Activated naive CD4-positive, alpha-beta T cell treated with anti-CD3 and anti-CD28 coated beads for 36 hours (primary cell): Measurements from ENCODE around the gene ULK4. TPM values are rescaled to one million over a fixed set of nuclear protein-coding genes. Genes with fewer than 3 reads are reported as not detected.

Experiments
- CTCF ChIA-PET: fragments of 350-600 bp; sonication (Branson Sonifier 250); formaldehyde crosslinking; loops from one replicate; lab custom pipeline; 2021; ENCODE audit warnings: antibody characterized with exemption; lab: Charles Lee
- DNase-seq: peaks from one replicate; pipeline ENCODE4 v3.0.0-alpha.2; 2020
- H3K27ac Mint-ChIP-seq: one replicate; pipeline ENCODE4 v1.8.0; 2021; ENCODE audit warnings: mild to moderate bottlenecking, mixed read lengths
- H3K27me3 Mint-ChIP-seq: one replicate; pipeline ENCODE4 v1.8.0; 2021; ENCODE audit warnings: low read depth, mixed read lengths
- H3K36me3 Mint-ChIP-seq: one replicate; pipeline ENCODE4 v1.8.0; 2021; ENCODE audit warnings: low read depth, mixed read lengths
- H3K4me1 Mint-ChIP-seq: one replicate; pipeline ENCODE4 v1.8.0; 2021; ENCODE audit warnings: low read depth, mixed read lengths
- H3K4me3 Mint-ChIP-seq: one replicate; pipeline ENCODE4 v1.8.0; 2021; ENCODE audit warnings: mild to moderate bottlenecking, moderate library complexity, mixed read lengths
- H3K9me3 Mint-ChIP-seq: one replicate; pipeline ENCODE4 v1.8.0; 2021; ENCODE audit warnings: mixed read lengths
- intact Hi-C: fragments of 100-400 bp; cut with micrococcal nuclease; formaldehyde crosslinking; loops from one replicate; pipeline ENCODE4 v1.15.1; 2023
- total RNA-seq, 2 experiments: library from RNA; stranded (reverse); gene quantifications; one replicate each; pipeline ENCODE4 v1.2.3, GENCODE V29; 2021

ULK4 gene
- total RNA-seq, 2 experiments from 2014 or later, result 8.5 to 9.1 TPM

- CTCF ChIA-PET, result no interaction called here
- intact Hi-C loops, result no loop called here
- no peak for DNase-seq
- Mint-ChIP-seq H3K27me3 (no peaks in the 10 kb centered on the region), H3K4me3 (no peak overlapping the region), H3K4me1 (peaks cover 5% of the 10 kb centered on the region), H3K36me3 (peaks cover 13% of the 10 kb centered on the region), H3K27ac (no peak overlapping the region), H3K9me3 (peaks cover 28% of the 10 kb centered on the region)
Observed at GRCh38 chr3:41508063-41508696, 453.7 kb downstream of the ULK4 start.

GRCh38 chr3:41507336-41508062, 454.4 kb downstream of the ULK4 start:
- H3K27ac Mint-ChIP-seq, result no peak overlapping the region
- intact Hi-C loops, result no loop called here

GRCh38 chr3:41503998-41504623, 457.8 kb downstream of the ULK4 start:
- CTCF ChIA-PET, result interaction anchor here (0.6 kb wide), 1 partner anchor 1070 kb away, joined by 3 read pairs; no protein-coding TSS in a partner anchor

More at GRCh38 chr3:41507336-41508062, 454.4 kb downstream of the ULK4 start:
- Mint-ChIP-seq H3K9me3 (peaks cover 26% of the 10 kb centered on the region), H3K4me1 (peaks cover 5% of the 10 kb centered on the region), H3K4me3 (no peak overlapping the region), H3K36me3 (peaks cover 8% of the 10 kb centered on the region), H3K27me3 (no peaks in the 10 kb centered on the region)
- CTCF ChIA-PET, result interaction anchor here (0.7 kb wide), 1 partner anchor 1024 kb away, joined by 3 read pairs; no protein-coding TSS in a partner anchor
- no peak for DNase-seq

GRCh38 chr3:41502481-41502880, 459.4 kb downstream of the ULK4 start:
- no peaks in the 10 kb centered on the region for H3K27me3 Mint-ChIP-seq
- H3K27ac Mint-ChIP-seq, result no peak overlapping the region
- peaks cover 2% of the 10 kb centered on the region for H3K36me3 Mint-ChIP-seq
- intact Hi-C loops, result no loop called here
- DNase-seq, result no peak
- no peak overlapping the region for H3K4me3 Mint-ChIP-seq
- H3K9me3 Mint-ChIP-seq, result no peaks in the 10 kb centered on the region
- CTCF ChIA-PET, result no interaction called here
- peaks cover 5% of the 10 kb centered on the region for H3K4me1 Mint-ChIP-seq

More at GRCh38 chr3:41503998-41504623, 457.8 kb downstream of the ULK4 start:
- H3K4me3 Mint-ChIP-seq, result no peak overlapping the region
- intact Hi-C loops, result no loop called here
- H3K27ac Mint-ChIP-seq, result no peak overlapping the region
- H3K36me3 Mint-ChIP-seq, result peaks cover 7% of the 10 kb centered on the region
- no peak for DNase-seq
- peaks cover 10% of the 10 kb centered on the region for H3K9me3 Mint-ChIP-seq
- H3K27me3 Mint-ChIP-seq, result no peaks in the 10 kb centered on the region
- peaks cover 5% of the 10 kb centered on the region for H3K4me1 Mint-ChIP-seq

GRCh38 chr3:41502023-41502422, 459.9 kb downstream of the ULK4 start:
- DNase-seq, result no peak
- CTCF ChIA-PET, result no interaction called here
- Mint-ChIP-seq H3K36me3 (peaks cover 3% of the 10 kb centered on the region), H3K9me3 (no peaks in the 10 kb centered on the region), H3K27ac (no peak overlapping the region), H3K4me3 (no peak overlapping the region), H3K4me1 (peaks cover 5% of the 10 kb centered on the region), H3K27me3 (no peaks in the 10 kb centered on the region)
- intact Hi-C loops, result no loop called here

GRCh38 chr3:41498847-41499246, 463.1 kb downstream of the ULK4 start:
- Mint-ChIP-seq H3K27ac (no peak overlapping the region), H3K9me3 (no peaks in the 10 kb centered on the region), H3K27me3 (no peaks in the 10 kb centered on the region), H3K36me3 (peaks cover 5% of the 10 kb centered on the region), H3K4me3 (no peak overlapping the region), H3K4me1 (no peaks in the 10 kb centered on the region)
- no peak for DNase-seq
- CTCF ChIA-PET, result interaction anchor here (0.7 kb wide), 1 partner anchor 16 kb away, joined by 3 read pairs; no protein-coding TSS in a partner anchor
- intact Hi-C loops, result no loop called here

- intact Hi-C loops, result no loop called here
- Mint-ChIP-seq H3K27ac (no peak overlapping the region), H3K4me3 (no peak overlapping the region), H3K4me1 (no peaks in the 10 kb centered on the region), H3K36me3 (peaks cover 1% of the 10 kb centered on the region), H3K9me3 (peaks cover 2% of the 10 kb centered on the region), H3K27me3 (no peaks in the 10 kb centered on the region)
- DNase-seq, result no peak
- CTCF ChIA-PET, result no interaction called here
Observed at GRCh38 chr3:41490360-41490759, 471.5 kb downstream of the ULK4 start.

- Mint-ChIP-seq H3K4me1 (no peaks in the 10 kb centered on the region), H3K36me3 (no peaks in the 10 kb centered on the region), H3K27ac (no peak overlapping the region), H3K4me3 (no peak overlapping the region), H3K9me3 (peaks cover 2% of the 10 kb centered on the region), H3K27me3 (no peaks in the 10 kb centered on the region)
- CTCF ChIA-PET, result interaction anchor here (1.2 kb wide), 1 partner anchor 38 kb away, joined by 4 read pairs; no protein-coding TSS in a partner anchor
- DNase-seq, result no peak
- intact Hi-C loops, result no loop called here
Observed at GRCh38 chr3:41489231-41489630, 472.7 kb downstream of the ULK4 start.

- intact Hi-C loops, result no loop called here
- CTCF ChIA-PET, result interaction anchor here (1.2 kb wide), 1 partner anchor 39 kb away, joined by 4 read pairs; no protein-coding TSS in a partner anchor
- Mint-ChIP-seq H3K27me3 (no peaks in the 10 kb centered on the region), H3K4me1 (no peaks in the 10 kb centered on the region), H3K27ac (no peak overlapping the region), H3K36me3 (no peaks in the 10 kb centered on the region), H3K4me3 (no peak overlapping the region), H3K9me3 (peaks cover 2% of the 10 kb centered on the region)
- DNase-seq, result no peak
Observed at GRCh38 chr3:41488501-41488900, 473.4 kb downstream of the ULK4 start.

GRCh38 chr3:41485484-41485883, 476.4 kb downstream of the ULK4 start:
- H3K4me1 Mint-ChIP-seq, result no peaks in the 10 kb centered on the region
- no peak overlapping the region for H3K4me3 Mint-ChIP-seq
- H3K27me3 Mint-ChIP-seq, result no peaks in the 10 kb centered on the region
- peaks cover 3% of the 10 kb centered on the region for H3K36me3 Mint-ChIP-seq
- H3K9me3 Mint-ChIP-seq, result no peaks in the 10 kb centered on the region
- no peak for DNase-seq
- no peak overlapping the region for H3K27ac Mint-ChIP-seq
- intact Hi-C loops, result no loop called here
- CTCF ChIA-PET, result no interaction called here

GRCh38 chr3:41482134-41482533, 479.8 kb downstream of the ULK4 start:
- no peaks in the 10 kb centered on the region for H3K27me3 Mint-ChIP-seq
- peaks cover 3% of the 10 kb centered on the region for H3K36me3 Mint-ChIP-seq
- no peak overlapping the region for H3K4me3 Mint-ChIP-seq
- intact Hi-C loops, result no loop called here
- no peaks in the 10 kb centered on the region for H3K4me1 Mint-ChIP-seq
- DNase-seq, result no peak
- no peak overlapping the region for H3K27ac Mint-ChIP-seq
- no peaks in the 10 kb centered on the region for H3K9me3 Mint-ChIP-seq
- CTCF ChIA-PET, result no interaction called here

- H3K36me3 Mint-ChIP-seq, result peaks cover 7% of the 10 kb centered on the region
- intact Hi-C loops, result no loop called here
Observed at GRCh38 chr3:41478278-41478677, 483.6 kb downstream of the ULK4 start.

More at GRCh38 chr3:41478278-41478677, 483.6 kb downstream of the ULK4 start:
- Mint-ChIP-seq H3K27ac (no peak overlapping the region), H3K4me3 (no peak overlapping the region), H3K4me1 (no peaks in the 10 kb centered on the region), H3K27me3 (no peaks in the 10 kb centered on the region), H3K9me3 (peaks cover 11% of the 10 kb centered on the region)
- CTCF ChIA-PET, result no interaction called here
- DNase-seq, result no peak
